Esophagus squamous epithelium (tissue), 5 donors: ENCODE data around the gene COL4A2. TPM values are rescaled to one million over a fixed set of nuclear protein-coding genes. Genes with fewer than 3 reads are reported as not detected.

Experiments used
- DNase-seq: peaks from one replicate; lab custom pipeline; 2025; lab: John Stamatoyannopoulos, UW
- H3K27ac ChIP-seq, 4 donors: fragments of 200-600 bp; sonication (generic); one replicate each; pipeline ENCODE4 v1.5.1; 2016 to 2019; ENCODE audit warnings: mild to moderate bottlenecking in 1 of 4
- H3K27me3 ChIP-seq, 4 donors: fragments of 200-600 bp; sonication (generic); 1 replicate in 3 of 4; 2 replicates in 1 of 4; pipeline versions ENCODE4 v1.5.1 to v1.6.0; 2017 to 2021; ENCODE audit warnings: antibody characterized with exemption in 1 of 4
- H3K36me3 ChIP-seq, 3 donors: fragments of 200-600 bp; sonication (generic); one replicate each; pipeline ENCODE4 v1.5.1; 2016 to 2019
- H3K4me1 ChIP-seq, 3 donors: fragments of 200-600 bp; sonication (generic); one replicate each; pipeline ENCODE4 v1.5.1; 2017 to 2019
- H3K4me3 ChIP-seq, 4 donors: fragments of 200-600 bp; sonication (generic); 1 replicate in 3 of 4; 2 replicates in 1 of 4; pipeline ENCODE4 v1.5.1; 2016 to 2019; ENCODE audit warnings: mild to moderate bottlenecking in 2 of 4, moderate library complexity in 1 of 4
- H3K9me3 ChIP-seq, 3 donors: fragments of 200-600 bp; sonication (generic); one replicate each; pipeline ENCODE4 v1.5.1; 2016 to 2019
- CTCF ChIP-seq, 6 experiments: fragments of 450-650 bp in 4 of 6; fragments of 200-600 bp in 2 of 6; sonication (generic) in 2 of 6; IDR thresholded peaks; one replicate each; pipeline ENCODE4 v1.5.1; 2016 to 2019; ENCODE audit warnings: antibody characterized with exemption in 6 of 6, mild to moderate bottlenecking in 4 of 6, moderate library complexity in 4 of 6
- POLR2A ChIP-seq, 4 donors: fragments of 450-650 bp; IDR thresholded peaks; one replicate each; pipeline ENCODE4 v1.6.1; 2017; ENCODE audit warnings: antibody characterized with exemption in 4 of 4, mild to moderate bottlenecking in 4 of 4, moderate library complexity in 3 of 4
- WGBS, 2 donors: methylation state at CpG; one replicate each; pipeline ENCODE4 v1.1.5; 2018; 5-methylcytosine and 5-hydroxymethylcytosine counted together
- intact Hi-C: fragments of 100-400 bp; cut with DNase I; formaldehyde crosslinking; loops from one replicate; pipeline ENCODE4 v1.15.0; 2022
- total RNA-seq, 4 donors: library from RNA; depleted of rRNA; stranded (reverse); fragments of >200 nt; gene quantifications; one replicate each; pipeline ENCODE4 v1.1.0, GENCODE V29; 2016
- donor health status: DM: yes; HTN: yes; CAD: no.

COL4A2 gene
- total RNA-seq, 4 donors from 2014 or later = 11.9 to 102 (median 43.5) TPM

GRCh38 chr13:110348309-110349105 lies 41.4 kb downstream of the COL4A2 start:
- Histone ChIP-seq H3K27me3 (no peaks in the 10 kb centered on the region), H3K9me3 (no peaks in the 10 kb centered on the region), H3K4me3 (no peak overlapping the region), H3K36me3 (no peaks in the 10 kb centered on the region), H3K27ac (peak overlapping the region; percentile 52 to 89 (median 82)), H3K4me1 (peaks cover 20 to 56% (median 22%) of the 10 kb centered on the region in 3 donors)
- 56 to 64% methylated on average over 8 of the region's 8 CpGs for WGBS, 2 donors
- intact Hi-C loops = no loop called here
- no peak for TF ChIP-seq CTCF (IDR thresholded peaks at IDR 0.05)
- TF ChIP-seq POLR2A (IDR thresholded peaks at IDR 0.05) = no peak
- no peak for DNase-seq

GRCh38 chr13:110349239-110349638 lies 42.2 kb downstream of the COL4A2 start:
- no peaks in the 10 kb centered on the region for H3K36me3 ChIP-seq
- peak overlapping the region in 3 of 4 donors; percentile 42 to 89 (median 79) for H3K27ac ChIP-seq
- peaks cover 20 to 53% (median 22%) of the 10 kb centered on the region in 3 donors for H3K4me1 ChIP-seq
- no peak overlapping the region for H3K4me3 ChIP-seq
- intact Hi-C loops = no loop called here
- H3K27me3 ChIP-seq = no peaks in the 10 kb centered on the region
- no peak for TF ChIP-seq POLR2A (IDR thresholded peaks at IDR 0.05)
- TF ChIP-seq CTCF (IDR thresholded peaks at IDR 0.05) = no peak
- no peak for DNase-seq
- H3K9me3 ChIP-seq = no peaks in the 10 kb centered on the region
- 77 to 90% methylated on average over 5 of the region's 5 CpGs for WGBS, 2 donors

- Histone ChIP-seq H3K27me3 (no peaks in the 10 kb centered on the region), H3K27ac (peak overlapping the region in 2 of 4 donors; percentile 79 to 89), H3K4me3 (no peak overlapping the region), H3K36me3 (no peaks in the 10 kb centered on the region), H3K4me1 (peaks cover 20 to 53% (median 22%) of the 10 kb centered on the region in 3 donors), H3K9me3 (no peaks in the 10 kb centered on the region)
- no peak for DNase-seq
- intact Hi-C loops = no loop called here
- TF ChIP-seq CTCF (IDR thresholded peaks at IDR 0.05) = no peak
- no peak for TF ChIP-seq POLR2A (IDR thresholded peaks at IDR 0.05)
- 69 to 83% methylated on average over 1 of the region's 1 CpG for WGBS, 2 donors
Observed at GRCh38 chr13:110350049-110350448, 43.0 kb downstream of the COL4A2 start.

- H3K27ac ChIP-seq = peak overlapping the region in 2 of 4 donors; percentile 68 to 89
Observed at GRCh38 chr13:110350509-110350908, 43.4 kb downstream of the COL4A2 start.

More at GRCh38 chr13:110350509-110350908, 43.4 kb downstream of the COL4A2 start:
- no peak overlapping the region for H3K4me3 ChIP-seq
- intact Hi-C loops = no loop called here
- WGBS, 2 donors = 62 to 84% methylated on average over 1 to 3 of the region's 3 CpGs
- DNase-seq = no peak
- peaks cover 20 to 52% (median 22%) of the 10 kb centered on the region in 3 donors for H3K4me1 ChIP-seq
- no peaks in the 10 kb centered on the region for H3K9me3 ChIP-seq
- no peaks in the 10 kb centered on the region for H3K27me3 ChIP-seq
- H3K36me3 ChIP-seq = no peaks in the 10 kb centered on the region
- no peak for TF ChIP-seq CTCF (IDR thresholded peaks at IDR 0.05)
- TF ChIP-seq POLR2A (IDR thresholded peaks at IDR 0.05) = no peak
